NCI-H1092 (cell line): Measurements from ENCODE around the gene TNFRSF6B.
"Not testable (repeated sequence)": the region's sequence is repeated elsewhere in the genome, so short reads cannot be mapped to it uniquely, and the experiment has no call there.

Source experiments
- DNase-seq: peaks from one replicate; lab custom pipeline; 2025; lab: John Stamatoyannopoulos, UW

The TNFRSF6B gene

GRCh38 chr20:63709149-63709527 lies 12.7 kb downstream of the TNFRSF6B start:
- no peak for DNase-seq

- no peak for DNase-seq
These were observed 14.7 kb downstream of the TNFRSF6B start for GRCh38 chr20:63711085-63711645.

- no peak for DNase-seq
These were observed 15.7 kb downstream of the TNFRSF6B start for GRCh38 chr20:63712191-63712590.

GRCh38 chr20:63714858-63715257 lies 18.4 kb downstream of the TNFRSF6B start:
- no peak for DNase-seq

GRCh38 chr20:63718996-63719395 lies 22.5 kb downstream of the TNFRSF6B start:
- DNase-seq, result no peak

GRCh38 chr20:63722967-63723622 lies 26.6 kb downstream of the TNFRSF6B start:
- DNase-seq, result not testable (repeated sequence)

GRCh38 chr20:63730189-63730733 lies 33.8 kb downstream of the TNFRSF6B start:
- not testable (repeated sequence) for DNase-seq

GRCh38 chr20:63731410-63731809 lies 35.0 kb downstream of the TNFRSF6B start:
- DNase-seq, result no peak

- DNase-seq, result no peak
These were observed 36.0 kb downstream of the TNFRSF6B start for GRCh38 chr20:63732118-63733095.

GRCh38 chr20:63733117-63733516 lies 36.7 kb downstream of the TNFRSF6B start:
- DNase-seq, result no peak

GRCh38 chr20:63733579-63734081 lies 37.2 kb downstream of the TNFRSF6B start:
- DNase-seq, result no peak

- DNase-seq, result no peak
These were observed 37.9 kb downstream of the TNFRSF6B start for GRCh38 chr20:63734111-63734945.

- DNase-seq, result no peak
These were observed 38.8 kb downstream of the TNFRSF6B start for GRCh38 chr20:63734946-63735858.

- no peak for DNase-seq
These were observed 39.6 kb downstream of the TNFRSF6B start, which contains the start of gene LIME1 for GRCh38 chr20:63735859-63736718. LIME1 (plus strand) TSS chr20:63736664; CDS start chr20:63737550, 886 bp downstream.

- no peak for DNase-seq
These were observed 40.6 kb downstream of the TNFRSF6B start for GRCh38 chr20:63736893-63737694.

GRCh38 chr20:63737695-63737944 lies 41.2 kb downstream of the TNFRSF6B start:
- DNase-seq, result no peak

- no peak for DNase-seq
These were observed 41.7 kb downstream of the TNFRSF6B start for GRCh38 chr20:63737945-63738686.

- DNase-seq, result no peak
These were observed 42.3 kb downstream of the TNFRSF6B start for GRCh38 chr20:63738687-63739129.
